ENCODE results near the gene CBR4. TPM values are rescaled to one million over a fixed set of nuclear protein-coding genes. Genes with fewer than 3 reads are reported as not detected.
A peak's percentile ranks its signal among the peaks of the same experiment; 100 is the strongest.
"Not testable (repeated sequence)": the region's sequence is repeated elsewhere in the genome, so short reads cannot be mapped to it uniquely, and the experiment has no call there.

The CBR4 gene
- total RNA-seq, 1 donor from 2014 or later = 19.8 TPM

DNA sequence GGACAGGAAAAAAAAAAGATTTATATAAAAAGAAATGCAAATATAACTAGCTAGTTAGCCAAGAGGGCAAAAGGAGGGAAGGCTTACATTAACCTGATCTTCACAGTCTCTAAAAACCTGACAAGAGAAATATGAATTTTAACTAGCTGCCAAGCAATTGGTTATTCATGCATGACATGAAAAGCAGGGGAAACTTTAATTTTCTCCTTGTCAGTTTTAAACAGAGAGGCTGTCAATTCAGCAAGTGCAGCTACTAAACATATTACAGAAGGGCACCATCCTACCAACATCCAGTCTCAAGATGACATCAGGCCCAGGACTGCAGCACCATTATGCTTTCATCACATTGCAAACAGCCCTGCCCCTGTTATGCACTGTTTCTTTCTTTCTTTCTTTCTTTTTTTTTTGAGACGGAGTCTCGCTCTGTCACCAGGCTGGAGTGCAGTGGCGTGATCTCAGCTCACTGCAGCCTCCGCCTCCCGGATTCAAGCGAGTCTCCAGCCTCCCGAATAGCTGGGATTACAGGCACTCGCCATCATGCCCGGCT lies 38.9 kb upstream of the CBR4 start:
- Histone ChIP-seq H3K4me1 (ENCODE audit: control insufficient read depth in 3 of 3, insufficient read depth in 3 of 3, low read length in 3 of 3) (peaks cover 4 to 30% (median 10%) of the 10 kb centered on the region in 3 donors), H3K9me3 (ENCODE audit: control insufficient read depth in 3 of 3, low read length in 3 of 3) (no peaks in the 10 kb centered on the region), H3K4me3 (ENCODE audit: low read length in 3 of 3) (no peak overlapping the region), H3K9ac (ENCODE audit: low read depth in 1 of 3, low read length in 3 of 3) (no peak overlapping the region), H3K27ac (ENCODE audit: low read depth, low read length) (no peak overlapping the region), H3K27me3 (ENCODE audit: control insufficient read depth in 3 of 3, insufficient read depth in 3 of 3, low read length in 3 of 3) (no peaks in the 10 kb centered on the region), H3K36me3 (ENCODE audit: control insufficient read depth in 3 of 3, insufficient read depth in 3 of 3, low read length in 3 of 3) (no peaks in the 10 kb centered on the region)

DNA sequence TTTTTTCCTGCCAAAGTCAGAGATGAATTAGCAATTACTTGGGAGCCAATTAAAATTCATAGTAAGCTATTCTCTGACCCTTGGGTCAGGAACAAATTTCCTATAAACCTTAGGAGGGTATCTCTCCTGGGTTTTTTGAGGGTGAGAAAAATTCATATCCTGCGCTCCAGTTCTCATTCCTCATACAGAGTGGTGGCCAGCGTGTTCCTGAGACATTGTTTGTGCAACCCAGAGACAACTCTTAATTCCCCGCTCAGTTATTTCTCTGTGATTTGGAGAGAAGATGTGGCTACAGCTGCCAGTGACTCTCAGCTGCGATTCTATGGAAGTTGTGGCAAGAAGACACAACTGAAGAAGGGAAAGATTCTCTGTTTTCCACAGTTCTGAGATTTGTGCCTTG lies 37.9 kb upstream of the CBR4 start:
- no peak overlapping the region for H3K4me3 ChIP-seq (ENCODE audit: low read length in 3 of 3)
- peaks cover 4 to 26% (median 10%) of the 10 kb centered on the region in 3 donors for H3K4me1 ChIP-seq (ENCODE audit: control insufficient read depth in 3 of 3, insufficient read depth in 3 of 3, low read length in 3 of 3)
- no peak overlapping the region for H3K9ac ChIP-seq (ENCODE audit: low read depth in 1 of 3, low read length in 3 of 3)
- H3K27ac ChIP-seq (ENCODE audit: low read depth, low read length) = peak overlapping the region; percentile 51
- no peaks in the 10 kb centered on the region for H3K9me3 ChIP-seq (ENCODE audit: control insufficient read depth in 3 of 3, low read length in 3 of 3)
- H3K36me3 ChIP-seq (ENCODE audit: control insufficient read depth in 3 of 3, insufficient read depth in 3 of 3, low read length in 3 of 3) = no peaks in the 10 kb centered on the region
- no peaks in the 10 kb centered on the region for H3K27me3 ChIP-seq (ENCODE audit: control insufficient read depth in 3 of 3, insufficient read depth in 3 of 3, low read length in 3 of 3)

DNA sequence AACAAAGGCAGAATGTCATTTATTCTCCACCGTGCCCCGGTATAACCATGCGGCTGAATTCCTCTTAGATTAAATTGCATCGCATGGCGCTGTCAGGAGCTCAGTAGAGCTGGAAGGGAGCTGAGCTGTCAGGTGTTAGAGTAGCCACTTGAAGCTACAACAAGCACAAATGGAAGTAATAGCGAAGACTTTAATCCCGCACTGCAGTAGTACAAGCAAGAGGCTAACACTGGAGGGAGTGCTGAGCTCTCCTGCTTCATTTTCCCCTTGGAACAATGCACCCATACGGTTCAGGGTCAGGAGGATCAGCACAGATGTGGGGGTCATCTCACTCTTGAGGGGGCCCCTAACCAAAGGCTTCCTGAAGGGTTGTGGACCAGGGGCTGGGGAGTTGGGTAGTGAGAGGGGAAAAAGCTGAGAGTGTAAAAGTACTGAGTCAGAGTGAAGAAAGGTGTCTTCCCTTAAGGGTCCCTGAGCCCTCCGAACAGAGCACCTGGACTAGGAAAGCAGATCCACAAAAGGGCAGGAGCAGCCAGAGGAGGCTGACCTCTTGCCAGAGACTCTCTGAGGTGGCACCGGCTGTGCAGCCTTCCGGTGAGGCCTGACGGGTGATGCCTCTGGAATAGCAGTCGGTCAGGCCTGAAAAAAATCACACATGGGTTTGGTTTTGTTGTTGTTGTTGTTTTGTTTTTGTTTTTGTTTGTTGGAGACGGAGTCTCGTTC lies 36.0 kb upstream of the CBR4 start:
- peaks cover 2 to 10% (median 6%) of the 10 kb centered on the region in 3 donors for H3K4me1 ChIP-seq (ENCODE audit: control insufficient read depth in 3 of 3, insufficient read depth in 3 of 3, low read length in 3 of 3)
- H3K27ac ChIP-seq (ENCODE audit: low read depth, low read length) = no peak overlapping the region
- H3K36me3 ChIP-seq (ENCODE audit: control insufficient read depth in 3 of 3, insufficient read depth in 3 of 3, low read length in 3 of 3) = no peaks in the 10 kb centered on the region
- no peaks in the 10 kb centered on the region for H3K9me3 ChIP-seq (ENCODE audit: control insufficient read depth in 3 of 3, low read length in 3 of 3)
- H3K9ac ChIP-seq (ENCODE audit: low read depth in 1 of 3, low read length in 3 of 3) = no peak overlapping the region
- no peaks in the 10 kb centered on the region for H3K27me3 ChIP-seq (ENCODE audit: control insufficient read depth in 3 of 3, insufficient read depth in 3 of 3, low read length in 3 of 3)
- H3K4me3 ChIP-seq (ENCODE audit: low read length in 3 of 3) = no peak overlapping the region

DNA sequence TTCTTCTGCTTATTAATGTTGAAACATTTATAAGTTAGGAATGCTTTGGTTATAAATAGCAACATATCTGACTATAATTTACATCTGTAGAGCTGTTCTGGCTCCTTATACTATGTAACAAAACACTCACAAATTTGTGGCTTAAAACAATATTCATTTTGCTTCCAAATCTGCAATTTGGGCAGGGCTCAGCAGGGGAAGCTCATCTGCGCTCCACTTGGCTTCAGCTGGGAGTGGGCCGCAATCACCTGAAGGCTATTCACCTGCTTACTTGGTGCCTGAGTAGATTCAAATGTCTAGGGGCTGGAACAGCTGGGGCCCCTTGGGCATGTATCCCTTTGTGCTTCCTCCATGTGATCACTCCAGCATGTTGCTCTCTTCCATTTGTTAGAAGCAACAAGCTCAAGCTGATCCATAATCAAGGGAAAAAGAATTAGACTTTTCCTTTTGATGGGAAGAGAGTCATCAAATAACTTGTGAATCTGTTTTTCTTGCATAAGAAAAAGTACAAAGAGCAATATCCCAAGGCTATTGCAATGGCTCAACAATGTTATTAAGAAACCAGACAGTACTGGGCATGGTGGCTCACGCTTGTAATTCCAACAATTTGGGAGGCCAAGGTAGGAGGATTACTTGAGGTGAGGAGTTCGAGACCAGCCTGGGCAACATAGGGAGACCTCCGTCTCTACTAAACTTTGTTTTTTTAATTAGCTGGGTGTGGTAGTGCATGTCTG lies 34.8 kb upstream of the CBR4 start:
- no peaks in the 10 kb centered on the region for H3K27me3 ChIP-seq (ENCODE audit: control insufficient read depth in 3 of 3, insufficient read depth in 3 of 3, low read length in 3 of 3)
- peaks cover 0 to 4% (median 0%) of the 10 kb centered on the region in 3 donors for H3K4me1 ChIP-seq (ENCODE audit: control insufficient read depth in 3 of 3, insufficient read depth in 3 of 3, low read length in 3 of 3)
- no peak overlapping the region for H3K27ac ChIP-seq (ENCODE audit: low read depth, low read length)
- no peak overlapping the region for H3K4me3 ChIP-seq (ENCODE audit: low read length in 3 of 3)
- H3K36me3 ChIP-seq (ENCODE audit: control insufficient read depth in 3 of 3, insufficient read depth in 3 of 3, low read length in 3 of 3) = no peaks in the 10 kb centered on the region
- no peak overlapping the region for H3K9ac ChIP-seq (ENCODE audit: low read depth in 1 of 3, low read length in 3 of 3)
- H3K9me3 ChIP-seq (ENCODE audit: control insufficient read depth in 3 of 3, low read length in 3 of 3) = no peaks in the 10 kb centered on the region

DNA sequence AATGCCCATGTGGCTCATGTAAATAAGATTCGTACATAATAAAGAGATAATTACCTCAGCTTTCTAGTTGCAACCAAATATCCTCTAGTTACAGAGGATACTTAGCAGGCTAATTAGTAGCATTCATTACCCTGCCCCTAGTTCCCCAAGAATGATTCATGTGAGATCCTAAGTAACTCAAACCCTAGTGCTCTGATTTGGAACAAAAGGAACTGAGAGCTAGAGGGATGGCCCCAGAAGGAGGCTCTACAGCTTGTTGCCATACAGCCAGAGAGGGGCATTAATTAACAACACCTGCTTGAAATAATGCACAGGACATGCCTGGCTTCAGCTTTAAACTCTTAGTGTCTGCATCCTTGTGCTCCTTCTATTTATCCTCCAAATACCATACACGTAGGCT lies 32.6 kb upstream of the CBR4 start:
- Histone ChIP-seq H3K9me3 (ENCODE audit: control insufficient read depth in 3 of 3, low read length in 3 of 3) (no peaks in the 10 kb centered on the region), H3K4me3 (ENCODE audit: low read length in 3 of 3) (no peak overlapping the region), H3K27ac (ENCODE audit: low read depth, low read length) (no peak overlapping the region)

DNA sequence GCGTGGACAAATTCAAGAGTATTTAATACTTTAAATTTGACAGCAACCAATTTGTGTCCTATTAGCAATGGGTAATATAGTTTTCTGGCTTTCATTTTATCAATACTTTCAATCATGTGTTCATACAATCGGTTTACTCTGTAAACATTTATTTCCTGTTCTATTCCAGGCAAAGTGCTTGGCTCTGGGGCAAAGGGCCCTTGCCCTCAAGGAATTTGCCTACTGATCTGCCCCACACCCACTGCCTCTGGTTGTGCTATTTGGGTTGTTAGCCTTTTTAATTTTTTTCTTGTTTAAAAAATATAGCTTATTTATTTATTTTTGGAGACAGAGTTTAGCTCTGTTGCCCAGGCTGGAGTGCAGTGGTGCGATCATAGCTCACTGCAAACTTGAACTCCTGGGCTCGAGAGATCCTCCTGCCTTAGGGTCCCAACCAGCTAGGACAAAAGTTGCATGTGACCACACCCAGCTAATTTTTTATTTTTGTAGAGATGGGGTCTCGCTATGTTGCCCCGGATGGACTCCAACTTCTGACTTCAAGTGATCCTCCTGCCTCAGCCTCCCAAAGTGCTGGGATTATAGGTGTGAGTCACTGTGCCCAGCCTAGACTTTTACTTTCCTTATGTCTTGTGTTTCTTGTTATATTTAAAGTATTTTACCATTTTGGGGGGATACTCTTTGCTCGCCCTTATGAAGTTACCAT lies 30.7 kb upstream of the CBR4 start:
- Histone ChIP-seq H3K9ac (ENCODE audit: low read depth in 1 of 3, low read length in 3 of 3) (no peak overlapping the region), H3K4me3 (ENCODE audit: low read length in 3 of 3) (no peak overlapping the region), H3K27me3 (ENCODE audit: control insufficient read depth in 3 of 3, insufficient read depth in 3 of 3, low read length in 3 of 3) (no peaks in the 10 kb centered on the region), H3K36me3 (ENCODE audit: control insufficient read depth in 3 of 3, insufficient read depth in 3 of 3, low read length in 3 of 3) (no peaks in the 10 kb centered on the region), H3K4me1 (ENCODE audit: control insufficient read depth in 3 of 3, insufficient read depth in 3 of 3, low read length in 3 of 3) (no peaks in the 10 kb centered on the region), H3K27ac (ENCODE audit: low read depth, low read length) (no peak overlapping the region), H3K9me3 (ENCODE audit: control insufficient read depth in 3 of 3, low read length in 3 of 3) (no peaks in the 10 kb centered on the region)

More for the DNA sequence above, 32.6 kb upstream of the CBR4 start:
- H3K36me3 ChIP-seq (ENCODE audit: control insufficient read depth in 3 of 3, insufficient read depth in 3 of 3, low read length in 3 of 3) = no peaks in the 10 kb centered on the region
- H3K9ac ChIP-seq (ENCODE audit: low read depth in 1 of 3, low read length in 3 of 3) = no peak overlapping the region
- H3K4me1 ChIP-seq (ENCODE audit: control insufficient read depth in 3 of 3, insufficient read depth in 3 of 3, low read length in 3 of 3) = no peaks in the 10 kb centered on the region
- H3K27me3 ChIP-seq (ENCODE audit: control insufficient read depth in 3 of 3, insufficient read depth in 3 of 3, low read length in 3 of 3) = no peaks in the 10 kb centered on the region

DNA sequence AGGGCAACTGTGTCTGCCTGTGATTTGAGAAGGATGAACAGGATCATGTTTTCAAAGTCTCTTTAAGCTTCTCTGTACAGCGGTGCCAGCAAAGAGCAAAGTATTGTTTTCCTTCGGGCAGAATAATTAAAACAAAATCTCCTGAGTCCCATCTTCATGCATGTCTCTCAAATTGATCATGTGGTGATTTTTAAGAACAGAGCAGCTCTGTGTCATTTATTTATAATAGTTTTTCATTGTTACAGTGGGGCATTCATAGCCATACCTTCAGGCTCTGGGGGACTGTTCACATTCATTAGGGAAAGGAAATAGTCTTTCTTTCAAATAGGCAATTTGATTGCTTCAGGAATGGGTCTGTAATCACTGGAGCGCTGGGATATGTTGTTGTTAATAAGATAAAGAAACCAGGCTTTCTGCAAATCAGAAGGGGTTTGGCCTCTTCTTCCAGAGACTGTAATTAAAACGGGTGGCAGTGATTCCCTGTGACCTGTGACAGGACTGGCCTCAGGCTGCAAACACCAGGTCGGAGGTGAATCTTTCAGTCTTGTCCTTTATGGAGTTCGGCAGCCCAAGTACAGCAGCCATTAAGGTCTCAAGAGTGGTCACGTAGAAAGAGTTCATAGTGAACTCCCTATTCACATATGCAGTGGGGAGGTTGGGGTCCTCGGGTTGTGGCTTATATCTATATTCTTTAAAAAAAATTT lies 29.3 kb upstream of the CBR4 start:
- H3K27ac ChIP-seq (ENCODE audit: low read depth, low read length) = no peak overlapping the region
- no peaks in the 10 kb centered on the region for H3K27me3 ChIP-seq (ENCODE audit: control insufficient read depth in 3 of 3, insufficient read depth in 3 of 3, low read length in 3 of 3)
- no peaks in the 10 kb centered on the region for H3K9me3 ChIP-seq (ENCODE audit: control insufficient read depth in 3 of 3, low read length in 3 of 3)
- H3K36me3 ChIP-seq (ENCODE audit: control insufficient read depth in 3 of 3, insufficient read depth in 3 of 3, low read length in 3 of 3) = no peaks in the 10 kb centered on the region
- H3K4me1 ChIP-seq (ENCODE audit: control insufficient read depth in 3 of 3, insufficient read depth in 3 of 3, low read length in 3 of 3) = no peaks in the 10 kb centered on the region
- no peak overlapping the region for H3K9ac ChIP-seq (ENCODE audit: low read depth in 1 of 3, low read length in 3 of 3)
- H3K4me3 ChIP-seq (ENCODE audit: low read length in 3 of 3) = no peak overlapping the region

DNA sequence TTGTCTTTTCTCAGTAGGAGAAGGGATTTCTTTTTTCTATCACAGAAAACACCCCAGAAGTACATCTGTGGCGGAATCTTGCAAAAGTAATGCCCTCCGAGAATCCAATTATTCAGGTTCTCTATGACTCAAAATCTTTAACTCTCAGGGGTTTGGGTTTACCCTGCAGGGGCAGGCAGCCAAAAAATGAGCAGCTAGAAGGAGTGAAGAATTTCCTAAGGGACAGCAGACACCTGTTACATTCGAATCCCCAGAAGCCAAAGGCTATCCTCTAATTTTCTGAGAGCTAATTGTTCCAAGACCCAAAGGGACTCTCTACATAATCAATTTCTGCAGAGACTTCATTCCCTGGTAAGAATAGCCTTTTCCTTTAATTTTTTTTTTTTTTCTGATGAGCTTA lies 27.5 kb upstream of the CBR4 start:
- Histone ChIP-seq H3K36me3 (ENCODE audit: control insufficient read depth in 3 of 3, insufficient read depth in 3 of 3, low read length in 3 of 3) (no peaks in the 10 kb centered on the region), H3K9me3 (ENCODE audit: control insufficient read depth in 3 of 3, low read length in 3 of 3) (no peaks in the 10 kb centered on the region), H3K27ac (ENCODE audit: low read depth, low read length) (no peak overlapping the region), H3K4me1 (ENCODE audit: control insufficient read depth in 3 of 3, insufficient read depth in 3 of 3, low read length in 3 of 3) (no peaks in the 10 kb centered on the region), H3K4me3 (ENCODE audit: low read length in 3 of 3) (no peak overlapping the region), H3K9ac (ENCODE audit: low read depth in 1 of 3, low read length in 3 of 3) (no peak overlapping the region), H3K27me3 (ENCODE audit: control insufficient read depth in 3 of 3, insufficient read depth in 3 of 3, low read length in 3 of 3) (no peaks in the 10 kb centered on the region)

DNA sequence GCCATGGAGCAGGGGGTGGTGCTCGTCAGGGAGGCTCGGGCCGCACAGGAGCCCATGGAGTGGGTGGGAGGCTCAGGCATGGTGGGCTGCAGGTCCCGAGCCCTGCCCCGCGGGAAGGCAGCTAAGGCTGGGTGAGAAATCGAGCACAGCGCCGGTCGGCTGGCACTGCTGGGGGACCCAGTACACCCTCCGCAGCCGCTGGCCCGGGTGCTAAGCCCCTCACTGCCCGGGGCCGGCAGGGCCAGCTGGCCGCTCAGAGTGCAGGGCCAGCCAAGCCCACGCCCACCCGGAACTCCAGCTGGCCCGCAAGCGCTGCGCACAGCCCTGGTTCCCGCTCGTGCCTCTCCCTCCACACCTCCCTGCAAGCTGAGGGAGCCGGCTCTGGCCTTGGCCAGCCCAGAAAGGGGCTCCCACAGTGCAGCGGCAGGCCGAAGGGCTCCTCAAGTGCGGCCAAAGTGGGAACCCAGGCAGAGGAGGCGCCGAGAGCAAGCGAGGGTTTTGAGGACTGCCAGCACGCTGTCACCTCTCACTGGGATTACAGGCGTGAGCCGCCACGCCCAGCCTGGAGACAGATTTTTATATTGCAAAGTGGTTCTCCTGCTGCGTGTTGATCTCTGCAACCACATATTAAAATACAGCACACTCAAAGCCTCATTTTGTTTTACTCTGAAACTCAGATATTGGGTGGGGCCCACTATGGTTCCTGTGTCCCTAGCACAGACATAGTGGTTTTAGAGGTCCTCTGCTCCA lies 26.0 kb upstream of the CBR4 start:
- not testable (repeated sequence) for H3K27me3 ChIP-seq (ENCODE audit: control insufficient read depth in 3 of 3, insufficient read depth in 3 of 3, low read length in 3 of 3); H3K9me3 ChIP-seq (ENCODE audit: control insufficient read depth in 3 of 3, low read length in 3 of 3); H3K4me3 ChIP-seq (ENCODE audit: low read length in 3 of 3); H3K36me3 ChIP-seq (ENCODE audit: control insufficient read depth in 3 of 3, insufficient read depth in 3 of 3, low read length in 3 of 3); H3K4me1 ChIP-seq (ENCODE audit: control insufficient read depth in 3 of 3, insufficient read depth in 3 of 3, low read length in 3 of 3); H3K27ac ChIP-seq (ENCODE audit: low read depth, low read length); H3K9ac ChIP-seq (ENCODE audit: low read depth in 1 of 3, low read length in 3 of 3)
